Breast epithelium (tissue), 3 donors: ENCODE measurements around the gene MGAT5.

Source experiments
- POLR2A ChIP-seq: fragments of 450-650 bp; IDR thresholded peaks from one replicate; pipeline ENCODE4 v1.6.1; 2016; ENCODE audit warnings: antibody characterized with exemption, mild to moderate bottlenecking, moderate library complexity
- POLR2AphosphoS5 ChIP-seq, 3 donors: sonication (generic); formaldehyde crosslinking; IDR thresholded peaks; one replicate each; pipeline ENCODE4 v1.6.1; 2017; ENCODE audit warnings: antibody characterized with exemption in 3 of 3
- TF ChIP-seq, protein P1 (sequence below), 3 donors: fragments of 450-650 bp; IDR thresholded peaks; one replicate each; pipeline ENCODE4 v1.5.1; 2016 to 2017; ENCODE audit warnings: antibody characterized with exemption in 3 of 3, mild to moderate bottlenecking in 3 of 3, moderate library complexity in 3 of 3

DNA sequence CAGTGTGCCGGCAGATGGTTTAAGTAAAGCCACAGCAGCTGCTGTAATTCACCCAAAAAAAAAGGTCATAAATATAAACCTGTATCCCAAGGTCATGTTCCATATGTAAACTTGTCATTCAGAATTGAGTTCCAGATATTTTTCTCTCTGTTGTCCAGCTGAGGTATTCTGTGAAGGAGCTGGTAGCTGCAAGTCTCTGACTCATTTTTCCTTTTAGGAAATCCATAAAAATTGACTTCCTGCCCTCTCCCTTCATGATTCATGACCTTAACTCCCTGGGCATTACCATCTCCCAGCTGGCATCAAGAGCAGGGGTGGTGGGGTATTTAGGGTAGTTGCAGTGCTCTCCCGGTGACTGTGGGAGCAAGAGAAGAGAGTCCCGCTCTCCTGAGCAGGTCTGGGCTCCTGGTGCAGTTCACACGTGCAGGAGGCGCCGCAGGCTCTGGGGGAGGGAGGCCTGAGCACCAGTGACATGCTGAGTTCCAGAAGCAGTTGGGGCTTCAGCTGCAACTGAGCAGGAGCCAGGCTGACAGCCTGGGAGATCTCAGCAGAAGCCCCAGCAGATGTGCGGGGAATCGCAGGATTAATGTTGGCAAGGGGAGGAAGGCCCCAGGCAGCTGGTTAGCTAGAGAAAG is 192.6 kb downstream of the MGAT5 start:
- TF ChIP-seq, protein P1, sequence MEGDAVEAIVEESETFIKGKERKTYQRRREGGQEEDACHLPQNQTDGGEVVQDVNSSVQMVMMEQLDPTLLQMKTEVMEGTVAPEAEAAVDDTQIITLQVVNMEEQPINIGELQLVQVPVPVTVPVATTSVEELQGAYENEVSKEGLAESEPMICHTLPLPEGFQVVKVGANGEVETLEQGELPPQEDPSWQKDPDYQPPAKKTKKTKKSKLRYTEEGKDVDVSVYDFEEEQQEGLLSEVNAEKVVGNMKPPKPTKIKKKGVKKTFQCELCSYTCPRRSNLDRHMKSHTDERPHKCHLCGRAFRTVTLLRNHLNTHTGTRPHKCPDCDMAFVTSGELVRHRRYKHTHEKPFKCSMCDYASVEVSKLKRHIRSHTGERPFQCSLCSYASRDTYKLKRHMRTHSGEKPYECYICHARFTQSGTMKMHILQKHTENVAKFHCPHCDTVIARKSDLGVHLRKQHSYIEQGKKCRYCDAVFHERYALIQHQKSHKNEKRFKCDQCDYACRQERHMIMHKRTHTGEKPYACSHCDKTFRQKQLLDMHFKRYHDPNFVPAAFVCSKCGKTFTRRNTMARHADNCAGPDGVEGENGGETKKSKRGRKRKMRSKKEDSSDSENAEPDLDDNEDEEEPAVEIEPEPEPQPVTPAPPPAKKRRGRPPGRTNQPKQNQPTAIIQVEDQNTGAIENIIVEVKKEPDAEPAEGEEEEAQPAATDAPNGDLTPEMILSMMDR (IDR thresholded peaks at IDR 0.05) = no peak
- TF ChIP-seq POLR2A = no peak
- TF ChIP-seq POLR2AphosphoS5 (IDR thresholded peaks at IDR 0.05) = no peak
